HepG2 (cell line): ENCODE data around the gene FRMD3. TPM values are rescaled to one million over a fixed set of nuclear protein-coding genes. Genes with fewer than 3 reads are reported as not detected.

ENCODE experiments used
- BCL6 ChIP-seq: IDR thresholded peaks from 2 replicates; pipeline ENCODE4 v1.6.1; 2016; ENCODE audit warnings: missing genetic modification reagents, missing compliant biosample characterization
- GMEB1 ChIP-seq: sonication (generic); formaldehyde crosslinking; IDR thresholded peaks from 2 replicates; pipeline ENCODE4 v1.5.1; 2020; ENCODE audit warnings: missing genetic modification reagents, mild to moderate bottlenecking, borderline replicate concordance
- GTF2F1 ChIP-seq: fragments of 150-350 bp; IDR thresholded peaks from 2 replicates; pipeline ENCODE4 v1.6.1; 2014; ENCODE audit warnings: low read length
- GZF1 ChIP-seq: sonication (generic); formaldehyde crosslinking; IDR thresholded peaks from 2 replicates; pipeline ENCODE4 v1.5.1; 2020; ENCODE audit warnings: mild to moderate bottlenecking, missing genetic modification reagents
- HOXA3 ChIP-seq: sonication (generic); formaldehyde crosslinking; IDR thresholded peaks from 2 replicates; pipeline ENCODE4 v1.5.0; 2020; ENCODE audit warnings: missing genetic modification reagents
- KDM4B ChIP-seq: sonication (generic); formaldehyde crosslinking; IDR thresholded peaks from 2 replicates; pipeline ENCODE4 v1.4.0; 2020; ENCODE audit warnings: missing genetic modification reagents
- SETDB1 ChIP-seq: sonication (generic); formaldehyde crosslinking; IDR thresholded peaks from 2 replicates; pipeline ENCODE4 v1.5.1; 2020; ENCODE audit warnings: missing genetic modification reagents, mild to moderate bottlenecking, borderline replicate concordance
- SMC3 ChIP-seq: IDR thresholded peaks from 2 replicates; pipeline ENCODE4 v1.6.1; 2011; ENCODE audit warnings: low read length, improper control_type of control experiment
- STAG1 ChIP-seq: sonication (generic); formaldehyde crosslinking; IDR thresholded peaks from 2 replicates; pipeline ENCODE4 v1.4.0; 2020; ENCODE audit warnings: missing genetic modification reagents
- ZBTB40 ChIP-seq, 2 experiments: fragments of 450-650 bp in 1 of 2; sonication (generic) in 1 of 2; formaldehyde crosslinking in 1 of 2; IDR thresholded peaks; 2 replicates each; pipeline versions ENCODE4 v1.6.1 to v1.8.0; 2016 to 2022; ENCODE audit warnings: antibody characterized with exemption in 1 of 2, mild to moderate bottlenecking in 1 of 2, missing genetic modification reagents in 1 of 2
- ZHX1 ChIP-seq: sonication (generic); formaldehyde crosslinking; IDR thresholded peaks from 2 replicates; pipeline ENCODE4 v1.8.1; 2022; ENCODE audit warnings: low read depth, mild to moderate bottlenecking, missing genetic modification reagents
- polyA plus RNA-seq, 8 experiments: library from polyadenylated mRNA; depleted of rRNA in 3 of 8; stranded (reverse) in 7 of 8; unstranded in 1 of 8; fragments of >200 nt; fragmentation: Illumina TruSeq in 4 of 8; extraction: Trizol in 4 of 8; gene quantifications; 2 replicates each; pipeline versions ENCODE4 v1.2.1 to v1.2.3, GENCODE V29; 2011 to 2016; ENCODE audit warnings: low read depth in 4 of 8, missing spikeins in 1 of 8, mixed read lengths in 1 of 8; ENCODE audit not compliant: insufficient read depth in 1 of 8
- total RNA-seq, 5 experiments: library from RNA; depleted of rRNA; stranded (reverse); fragments of >200 nt; fragmentation: Illumina TruSeq; extraction: Trizol; gene quantifications; 2 replicates each; pipeline ENCODE4 v1.2.3, GENCODE V29; 2016; ENCODE audit warnings: low read depth in 1 of 5

The FRMD3 gene
- total and polyA plus RNA-seq, 2 of the 13 experiments (the other 11 are each of a cell fraction or from before 2014, with no cell fraction given) = 3.2 to 7.7 TPM

GRCh38 chr9:83583151-83584014 lies 45.2 kb upstream of the FRMD3 start (continued):
- TF ChIP-seq ZBTB40 (IDR thresholded peaks at IDR 0.05) (no peak), ZBTB40 (CRISPR knock-in tag; IDR thresholded peaks at IDR 0.05) (no peak), ZHX1 (CRISPR knock-in tag) (no peak), GZF1 (CRISPR knock-in tag) (no peak), SETDB1 (CRISPR knock-in tag) (no peak), SMC3 (peak; percentile 72; the same call in 1 of the 2 replicates), KDM4B (no peak), HOXA3 (CRISPR knock-in tag) (no peak), STAG1 (peak; percentile 63), GTF2F1 (no peak), GMEB1 (CRISPR knock-in tag) (no peak), BCL6 (0 out of 2 replicates have a peak, but pooled peaks have one; percentile 27)
- TF ChIP-seq, all 625 proteins: peak for 5
